ENCODE measurements around the gene RBPJL. TPM values are rescaled to one million over a fixed set of nuclear protein-coding genes. Genes with fewer than 3 reads are reported as not detected.

RBPJL gene
- total and polyA plus RNA-seq, 4 donors: not detected

DNA sequence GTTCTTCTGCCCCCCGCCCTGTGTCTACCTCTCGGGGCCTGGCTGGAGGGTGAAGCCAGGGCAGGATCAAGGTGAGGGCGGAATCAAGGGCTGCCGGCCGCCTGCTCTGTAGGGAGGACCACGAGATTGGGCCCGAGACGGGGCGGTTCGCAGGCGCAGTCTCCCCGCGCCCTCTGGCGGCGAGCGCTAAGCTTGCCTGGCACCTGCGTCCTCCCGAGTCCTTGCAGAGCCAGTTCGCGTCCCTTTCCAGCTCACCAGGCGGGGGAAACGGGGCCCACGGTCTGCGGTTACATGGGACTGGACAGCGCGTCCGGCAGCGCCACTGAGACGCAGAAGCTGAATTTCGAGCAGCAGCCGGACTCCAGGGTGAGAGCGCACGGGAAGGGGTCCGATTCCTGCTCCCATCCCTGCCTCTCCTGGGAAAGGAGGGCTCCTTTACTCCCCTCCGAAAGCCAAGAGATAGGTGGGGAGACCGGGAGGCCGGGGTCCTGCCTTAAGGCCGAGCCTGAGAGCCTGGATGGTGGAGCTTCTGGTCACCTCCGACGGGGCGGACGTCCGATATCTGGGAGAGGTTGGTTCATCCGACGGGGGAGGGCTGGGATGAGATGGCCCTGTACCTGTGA is 5.1 kb downstream of the RBPJL start:
- H3K27ac ChIP-seq (ENCODE audit: low read depth in 1 of 2, low read length in 2 of 2): no peak overlapping the region
- H3K36me3 ChIP-seq (ENCODE audit: control insufficient read depth in 4 of 4, insufficient read depth in 3 of 4, low read depth in 1 of 4, low read length in 3 of 4): no peaks in the 10 kb centered on the region
- TF ChIP-seq SP1 (IDR thresholded peaks at IDR 0.05) (no peak), RAD21 (IDR thresholded peaks at IDR 0.05) (peak; percentile 56 to 77)
- TF ChIP-seq, protein P1, sequence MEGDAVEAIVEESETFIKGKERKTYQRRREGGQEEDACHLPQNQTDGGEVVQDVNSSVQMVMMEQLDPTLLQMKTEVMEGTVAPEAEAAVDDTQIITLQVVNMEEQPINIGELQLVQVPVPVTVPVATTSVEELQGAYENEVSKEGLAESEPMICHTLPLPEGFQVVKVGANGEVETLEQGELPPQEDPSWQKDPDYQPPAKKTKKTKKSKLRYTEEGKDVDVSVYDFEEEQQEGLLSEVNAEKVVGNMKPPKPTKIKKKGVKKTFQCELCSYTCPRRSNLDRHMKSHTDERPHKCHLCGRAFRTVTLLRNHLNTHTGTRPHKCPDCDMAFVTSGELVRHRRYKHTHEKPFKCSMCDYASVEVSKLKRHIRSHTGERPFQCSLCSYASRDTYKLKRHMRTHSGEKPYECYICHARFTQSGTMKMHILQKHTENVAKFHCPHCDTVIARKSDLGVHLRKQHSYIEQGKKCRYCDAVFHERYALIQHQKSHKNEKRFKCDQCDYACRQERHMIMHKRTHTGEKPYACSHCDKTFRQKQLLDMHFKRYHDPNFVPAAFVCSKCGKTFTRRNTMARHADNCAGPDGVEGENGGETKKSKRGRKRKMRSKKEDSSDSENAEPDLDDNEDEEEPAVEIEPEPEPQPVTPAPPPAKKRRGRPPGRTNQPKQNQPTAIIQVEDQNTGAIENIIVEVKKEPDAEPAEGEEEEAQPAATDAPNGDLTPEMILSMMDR (IDR thresholded peaks at IDR 0.05; ENCODE audit: low read depth, low read length, missing input control): peak; percentile 63
- H3K4me1 ChIP-seq (ENCODE audit: control insufficient read depth in 4 of 4, insufficient read depth in 4 of 4, low read length in 3 of 4): peaks cover 0 to 3% (median 1%) of the 10 kb centered on the region in 4 donors
- H3K9ac ChIP-seq (ENCODE audit: low read depth in 1 of 2, low read length in 2 of 2): no peak overlapping the region
- DNase-seq (ENCODE audit: low spot score): peak; percentile 58
- peaks cover 0 to 8% (median 3%) of the 10 kb centered on the region in 4 donors for H3K27me3 ChIP-seq (ENCODE audit: control insufficient read depth in 4 of 4, insufficient read depth in 4 of 4, low read length in 3 of 4)
- no peaks in the 10 kb centered on the region for H3K9me3 ChIP-seq (ENCODE audit: control insufficient read depth in 4 of 4, low read length in 3 of 4)
- WGBS: 25% methylated on average over 45 of the region's 45 CpGs
- H3K4me3 ChIP-seq (ENCODE audit: low read depth in 1 of 3, low read length in 3 of 3): no peak overlapping the region

DNA sequence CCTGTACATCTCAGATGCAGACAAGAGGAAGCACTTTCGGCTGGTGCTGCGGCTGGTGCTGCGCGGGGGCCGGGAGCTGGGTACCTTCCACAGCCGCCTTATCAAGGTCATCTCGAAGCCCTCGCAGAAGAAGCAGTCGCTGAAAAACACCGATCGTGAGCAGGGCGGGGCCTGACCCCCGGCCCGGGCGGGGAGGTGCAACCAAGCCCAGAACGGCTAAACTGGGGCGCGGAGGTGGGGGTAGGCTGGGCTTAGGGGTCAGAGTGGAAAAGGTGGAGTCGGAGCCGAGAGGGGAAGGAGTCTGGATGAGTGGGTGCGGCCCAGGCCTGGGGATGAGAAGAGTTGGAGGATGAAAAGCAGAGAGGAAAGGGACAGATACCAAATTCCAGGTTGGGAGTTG is 5.6 kb downstream of the RBPJL start:
- H3K27me3 ChIP-seq (ENCODE audit: control insufficient read depth in 4 of 4, insufficient read depth in 4 of 4, low read length in 3 of 4): peaks cover 0 to 11% (median 3%) of the 10 kb centered on the region in 4 donors
- no peak for DNase-seq (ENCODE audit: low spot score)

DNA sequence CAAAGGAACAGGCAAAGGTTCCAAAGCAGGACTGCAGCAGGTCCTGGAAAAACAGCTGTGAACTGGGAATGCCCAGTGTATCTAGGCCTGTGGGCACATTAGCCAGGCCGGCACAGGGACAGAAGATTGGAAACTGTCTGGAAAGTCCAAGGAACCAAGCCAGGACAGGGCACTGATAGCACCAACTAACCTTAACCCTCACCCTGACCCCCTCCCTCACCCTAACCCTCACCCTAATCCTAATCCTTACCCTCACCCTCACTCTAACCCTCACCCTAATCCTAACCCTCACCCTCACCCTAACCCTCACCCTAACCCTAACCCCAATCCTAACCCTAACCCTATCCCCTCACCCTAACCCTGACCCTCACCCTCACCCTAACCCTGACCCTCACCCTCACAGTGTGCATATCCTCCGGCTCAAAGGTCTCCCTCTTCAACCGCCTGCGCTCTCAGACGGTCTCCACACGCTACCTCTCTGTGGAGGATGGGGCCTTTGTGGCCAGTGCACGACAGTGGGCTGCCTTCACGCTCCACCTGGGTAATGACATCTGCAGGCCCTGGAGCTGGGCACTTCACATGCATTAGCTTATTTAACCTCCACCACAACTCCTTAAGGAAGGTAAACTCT is 6.5 kb downstream of the RBPJL start:
- Histone ChIP-seq H3K4me3 (ENCODE audit: low read depth in 1 of 3, low read length in 3 of 3) (no peak overlapping the region), H3K4me1 (ENCODE audit: control insufficient read depth in 4 of 4, insufficient read depth in 4 of 4, low read length in 3 of 4) (peaks cover 0 to 3% (median 1%) of the 10 kb centered on the region in 4 donors), H3K27ac (ENCODE audit: low read depth in 1 of 2, low read length in 2 of 2) (no peak overlapping the region), H3K9ac (ENCODE audit: low read depth in 1 of 2, low read length in 2 of 2) (no peak overlapping the region), H3K36me3 (ENCODE audit: control insufficient read depth in 4 of 4, insufficient read depth in 3 of 4, low read depth in 1 of 4, low read length in 3 of 4) (no peaks in the 10 kb centered on the region), H3K27me3 (ENCODE audit: control insufficient read depth in 4 of 4, insufficient read depth in 4 of 4, low read length in 3 of 4) (peaks cover 0 to 11% (median 3%) of the 10 kb centered on the region in 4 donors), H3K9me3 (ENCODE audit: control insufficient read depth in 4 of 4, low read length in 3 of 4) (no peaks in the 10 kb centered on the region)
- TF ChIP-seq RXRA (IDR thresholded peaks at IDR 0.05) (no peak), HNF4G (IDR thresholded peaks at IDR 0.05) (no peak), RAD21 (IDR thresholded peaks at IDR 0.05) (no peak), HNF4A (conservative IDR thresholded peaks at IDR 0.05) (no peak), FOXA1 (IDR thresholded peaks at IDR 0.05) (no peak), GABPA (IDR thresholded peaks at IDR 0.05 in 1 of 2, conservative IDR thresholded peaks at IDR 0.05 in 1 of 2) (no peak)
- TF ChIP-seq, protein P2, sequence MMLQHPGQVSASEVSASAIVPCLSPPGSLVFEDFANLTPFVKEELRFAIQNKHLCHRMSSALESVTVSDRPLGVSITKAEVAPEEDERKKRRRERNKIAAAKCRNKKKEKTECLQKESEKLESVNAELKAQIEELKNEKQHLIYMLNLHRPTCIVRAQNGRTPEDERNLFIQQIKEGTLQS (IDR thresholded peaks at IDR 0.05): no peak
- TF ChIP-seq, protein P3, sequence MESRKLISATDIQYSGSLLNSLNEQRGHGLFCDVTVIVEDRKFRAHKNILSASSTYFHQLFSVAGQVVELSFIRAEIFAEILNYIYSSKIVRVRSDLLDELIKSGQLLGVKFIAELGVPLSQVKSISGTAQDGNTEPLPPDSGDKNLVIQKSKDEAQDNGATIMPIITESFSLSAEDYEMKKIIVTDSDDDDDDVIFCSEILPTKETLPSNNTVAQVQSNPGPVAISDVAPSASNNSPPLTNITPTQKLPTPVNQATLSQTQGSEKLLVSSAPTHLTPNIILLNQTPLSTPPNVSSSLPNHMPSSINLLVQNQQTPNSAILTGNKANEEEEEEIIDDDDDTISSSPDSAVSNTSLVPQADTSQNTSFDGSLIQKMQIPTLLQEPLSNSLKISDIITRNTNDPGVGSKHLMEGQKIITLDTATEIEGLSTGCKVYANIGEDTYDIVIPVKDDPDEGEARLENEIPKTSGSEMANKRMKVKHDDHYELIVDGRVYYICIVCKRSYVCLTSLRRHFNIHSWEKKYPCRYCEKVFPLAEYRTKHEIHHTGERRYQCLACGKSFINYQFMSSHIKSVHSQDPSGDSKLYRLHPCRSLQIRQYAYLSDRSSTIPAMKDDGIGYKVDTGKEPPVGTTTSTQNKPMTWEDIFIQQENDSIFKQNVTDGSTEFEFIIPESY (IDR thresholded peaks at IDR 0.05): no peak
- TF ChIP-seq, protein P4, sequence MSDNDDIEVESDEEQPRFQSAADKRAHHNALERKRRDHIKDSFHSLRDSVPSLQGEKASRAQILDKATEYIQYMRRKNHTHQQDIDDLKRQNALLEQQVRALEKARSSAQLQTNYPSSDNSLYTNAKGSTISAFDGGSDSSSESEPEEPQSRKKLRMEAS (IDR thresholded peaks at IDR 0.05): no peak
- 89% methylated on average over 8 of the region's 8 CpGs for WGBS
- no peak for DNase-seq (ENCODE audit: low spot score)

More for the DNA sequence above, 5.6 kb downstream of the RBPJL start:
- H3K9ac ChIP-seq (ENCODE audit: low read depth in 1 of 2, low read length in 2 of 2): no peak overlapping the region
- H3K27ac ChIP-seq (ENCODE audit: low read depth in 1 of 2, low read length in 2 of 2): no peak overlapping the region
- H3K9me3 ChIP-seq (ENCODE audit: control insufficient read depth in 4 of 4, low read length in 3 of 4): no peaks in the 10 kb centered on the region
- WGBS: 55% methylated on average over 21 of the region's 21 CpGs
- no peak overlapping the region for H3K4me3 ChIP-seq (ENCODE audit: low read depth in 1 of 3, low read length in 3 of 3)
- no peak for TF ChIP-seq RAD21 (IDR thresholded peaks at IDR 0.05)
- TF ChIP-seq FOXA1 (IDR thresholded peaks at IDR 0.05): no peak
- TF ChIP-seq NR2F2 (IDR thresholded peaks at IDR 0.05): no peak
- no peak for TF ChIP-seq YY1 (IDR thresholded peaks at IDR 0.05)
- TF ChIP-seq GABPA (IDR thresholded peaks at IDR 0.05 in 1 of 2, conservative IDR thresholded peaks at IDR 0.05 in 1 of 2): no peak
- TF ChIP-seq FOXA2 (IDR thresholded peaks at IDR 0.05): no peak
- H3K4me1 ChIP-seq (ENCODE audit: control insufficient read depth in 4 of 4, insufficient read depth in 4 of 4, low read length in 3 of 4): peaks cover 0 to 3% (median 1%) of the 10 kb centered on the region in 4 donors
- H3K36me3 ChIP-seq (ENCODE audit: control insufficient read depth in 4 of 4, insufficient read depth in 3 of 4, low read depth in 1 of 4, low read length in 3 of 4): no peaks in the 10 kb centered on the region
